HAP-1 (cell line): Measurements from ENCODE around the gene EXOC4.
"Not testable (repeated sequence)": the region's sequence is repeated elsewhere in the genome, so short reads cannot be mapped to it uniquely, and the experiment has no call there.

Experiments
- DNase-seq, 2 experiments: peaks; one replicate each; pipeline ENCODE4 v3.0.0-alpha.2; 2016 to 2020; ENCODE audit warnings: low spot score in 2 of 2
- H3K27me3 ChIP-seq: fragments of 250-450 bp; sonication (Bioruptor Pico); 2 replicates; pipeline ENCODE4 v1.5.1; 2020; ENCODE audit warnings: low read depth, mild to moderate bottlenecking, moderate library complexity
- H3K36me3 ChIP-seq: fragments of 250-450 bp; sonication (Bioruptor Pico); replicated peaks from 2 replicates; pipeline ENCODE4 v1.5.1; 2020; ENCODE audit warnings: mild to moderate bottlenecking
- H3K4me1 ChIP-seq: fragments of 250-450 bp; sonication (Bioruptor Pico); 2 replicates; pipeline ENCODE4 v1.5.1; 2020; ENCODE audit warnings: mild to moderate bottlenecking
- H3K4me3 ChIP-seq: fragments of 250-450 bp; sonication (Bioruptor Pico); 2 replicates; pipeline ENCODE4 v1.5.1; 2020; ENCODE audit warnings: mild to moderate bottlenecking, moderate library complexity
- H3K9me3 ChIP-seq: fragments of 250-450 bp; sonication (Bioruptor Pico); 2 replicates; pipeline ENCODE4 v1.5.1; 2020; ENCODE audit warnings: mild to moderate bottlenecking, moderate library complexity
- in situ Hi-C: fragments of 300-500 bp; cut with MboI; formaldehyde crosslinking; loops from 3 replicates; pipeline ENCODE4 v1.14.3; 2020; ENCODE audit warnings: low sequenced_read_pairs, inconsistent platforms, mixed read lengths

Gene EXOC4

GRCh38 chr7:133252858-133253518 lies at the start of gene EXOC4:
EXOC4 (plus strand) TSS chr7:133253078.
- H3K4me3 ChIP-seq, result peak within 1 kb of the TSS; percentile 88
- DNase-seq, result peak; percentile 94 to 97
- in situ Hi-C loops, result no loop called here

GRCh38 chr7:133203490-133203889 lies 49.4 kb upstream of the EXOC4 start:
- Histone ChIP-seq H3K9me3 (0 out of 2 replicates have a peak, but pooled peaks cover 2% of the 10 kb centered on the region), H3K4me1 (no peaks in the 10 kb centered on the region), H3K4me3 (no peak overlapping the region), H3K36me3 (no peaks in the 10 kb centered on the region), H3K27me3 (no peaks in the 10 kb centered on the region)
- DNase-seq, result no peak
- in situ Hi-C loops, result no loop called here

More at GRCh38 chr7:133252858-133253518, at the start of gene EXOC4:
- Histone ChIP-seq H3K36me3 (no peaks in the 10 kb centered on the region; the same call in 1 of the 2 replicates), H3K9me3 (no peaks in the 10 kb centered on the region), H3K27me3 (no peaks in the 10 kb centered on the region), H3K4me1 (peaks cover 6% of the 10 kb centered on the region)

- 0 out of 2 replicates have a peak, but pooled peaks cover 2% of the 10 kb centered on the region for H3K9me3 ChIP-seq
These were observed 45.2 kb upstream of the EXOC4 start for GRCh38 chr7:133207687-133208086.

GRCh38 chr7:133210817-133211216 lies 42.1 kb upstream of the EXOC4 start:
- DNase-seq, H3K9me3 ChIP-seq, H3K4me3 ChIP-seq, H3K4me1 ChIP-seq, H3K36me3 ChIP-seq, in situ Hi-C loops, H3K27me3 ChIP-seq: not testable (repeated sequence)

More at GRCh38 chr7:133207687-133208086, 45.2 kb upstream of the EXOC4 start:
- H3K27me3 ChIP-seq, result no peaks in the 10 kb centered on the region; the same call in 1 of the 2 replicates
- no peaks in the 10 kb centered on the region for H3K4me1 ChIP-seq
- DNase-seq, result no peak
- in situ Hi-C loops, result no loop called here
- no peaks in the 10 kb centered on the region for H3K36me3 ChIP-seq
- no peak overlapping the region for H3K4me3 ChIP-seq

- H3K4me3 ChIP-seq, H3K9me3 ChIP-seq, H3K36me3 ChIP-seq, in situ Hi-C loops, H3K4me1 ChIP-seq, DNase-seq: not testable (repeated sequence)
- peaks cover 16% of the 10 kb centered on the region for H3K27me3 ChIP-seq
These were observed 39.1 kb upstream of the EXOC4 start for GRCh38 chr7:133213772-133214171.

GRCh38 chr7:133217773-133218172 lies 35.1 kb upstream of the EXOC4 start:
- H3K36me3 ChIP-seq, result no peaks in the 10 kb centered on the region
- in situ Hi-C loops, result no loop called here
- no peaks in the 10 kb centered on the region for H3K9me3 ChIP-seq
- H3K27me3 ChIP-seq, result peaks cover 16% of the 10 kb centered on the region
- no peaks in the 10 kb centered on the region for H3K4me1 ChIP-seq
- no peak for DNase-seq
- no peak overlapping the region for H3K4me3 ChIP-seq

GRCh38 chr7:133230591-133231194 lies 22.2 kb upstream of the EXOC4 start:
- in situ Hi-C loops, result no loop called here
- peak; percentile 21 to 64 for DNase-seq

GRCh38 chr7:133233142-133233541 lies 19.7 kb upstream of the EXOC4 start:
- H3K27me3 ChIP-seq, result peaks cover 19% of the 10 kb centered on the region
- H3K36me3 ChIP-seq, result no peaks in the 10 kb centered on the region
- no peaks in the 10 kb centered on the region for H3K9me3 ChIP-seq
- no peaks in the 10 kb centered on the region for H3K4me1 ChIP-seq
- H3K4me3 ChIP-seq, result no peak overlapping the region
- in situ Hi-C loops, result no loop called here
- DNase-seq, result no peak

More at GRCh38 chr7:133230591-133231194, 22.2 kb upstream of the EXOC4 start:
- H3K4me3 ChIP-seq, result no peak overlapping the region
- peaks cover 19% of the 10 kb centered on the region for H3K27me3 ChIP-seq
- H3K36me3 ChIP-seq, result no peaks in the 10 kb centered on the region
- H3K4me1 ChIP-seq, result no peaks in the 10 kb centered on the region
- H3K9me3 ChIP-seq, result no peaks in the 10 kb centered on the region

- H3K4me1 ChIP-seq, result no peaks in the 10 kb centered on the region
- no peaks in the 10 kb centered on the region for H3K9me3 ChIP-seq
- H3K4me3 ChIP-seq, result no peak overlapping the region
- no peaks in the 10 kb centered on the region for H3K36me3 ChIP-seq
- DNase-seq, result no peak
- in situ Hi-C loops, result no loop called here
- peaks cover 24% of the 10 kb centered on the region for H3K27me3 ChIP-seq
These were observed 17.7 kb upstream of the EXOC4 start for GRCh38 chr7:133234961-133235875.

GRCh38 chr7:133237545-133237944 lies 15.3 kb upstream of the EXOC4 start:
- H3K4me1 ChIP-seq, result no peaks in the 10 kb centered on the region
- no peak for DNase-seq
- H3K36me3 ChIP-seq, result no peaks in the 10 kb centered on the region
- H3K4me3 ChIP-seq, result no peak overlapping the region
- peaks cover 27% of the 10 kb centered on the region for H3K27me3 ChIP-seq
- in situ Hi-C loops, result no loop called here
- no peaks in the 10 kb centered on the region for H3K9me3 ChIP-seq

GRCh38 chr7:133240302-133240701 lies 12.6 kb upstream of the EXOC4 start:
- in situ Hi-C loops, result no loop called here
- H3K4me3 ChIP-seq, result no peak overlapping the region
- no peaks in the 10 kb centered on the region for H3K4me1 ChIP-seq
- H3K9me3 ChIP-seq, result no peaks in the 10 kb centered on the region
- DNase-seq, result no peak
- peaks cover 26% of the 10 kb centered on the region for H3K27me3 ChIP-seq
- no peaks in the 10 kb centered on the region for H3K36me3 ChIP-seq

GRCh38 chr7:133246558-133246957 lies 6.3 kb upstream of the EXOC4 start:
- Histone ChIP-seq H3K4me1 (no peaks in the 10 kb centered on the region), H3K4me3 (no peak overlapping the region), H3K9me3 (no peaks in the 10 kb centered on the region), H3K36me3 (no peaks in the 10 kb centered on the region), H3K27me3 (peaks cover 4% of the 10 kb centered on the region; the same call in 1 of the 2 replicates)
- in situ Hi-C loops, result no loop called here
- no peak for DNase-seq

GRCh38 chr7:133248901-133249300 lies 4.0 kb upstream of the EXOC4 start:
- Histone ChIP-seq H3K4me1 (peaks cover 3% of the 10 kb centered on the region; the same call in 1 of the 2 replicates), H3K36me3 (no peaks in the 10 kb centered on the region), H3K4me3 (no peak overlapping the region), H3K27me3 (no peaks in the 10 kb centered on the region), H3K9me3 (no peaks in the 10 kb centered on the region)
- in situ Hi-C loops, result no loop called here
- no peak for DNase-seq

GRCh38 chr7:133252506-133252857 lies 396 bp upstream of the EXOC4 start:
- Histone ChIP-seq H3K4me1 (peaks cover 6% of the 10 kb centered on the region), H3K4me3 (peak overlapping the region; percentile 88), H3K36me3 (no peaks in the 10 kb centered on the region; the same call in 1 of the 2 replicates), H3K27me3 (no peaks in the 10 kb centered on the region), H3K9me3 (no peaks in the 10 kb centered on the region)
- DNase-seq, result no peak
- in situ Hi-C loops, result no loop called here
